Panc1 (cell line): Measurements from ENCODE around the gene TXN. TPM values are rescaled to one million over a fixed set of nuclear protein-coding genes. Genes with fewer than 3 reads are reported as not detected.

Experiments
- ATAC-seq: fragments of 200-7000 bp; cut with Tn5 transposase; 2 replicates; pipeline ENCODE4 v1.9.1; 2020; ENCODE audit warnings: mild to moderate bottlenecking, moderate library complexity
- BruUV-seq: library from RNA; stranded (reverse); fragments of 400-500 nt; replicated peaks from 2 replicates; lab custom pipeline; 2021; lab: Mats Ljungman, UMichigan
- CTCF ChIA-PET: fragments of 300-600 bp; sonication (Branson Sonifier 250); formaldehyde crosslinking; loops from one replicate; lab custom pipeline; 2022; ENCODE audit warnings: antibody characterized with exemption; lab: Charles Lee
- POLR2A ChIA-PET: fragments of 300-600 bp; sonication (Branson Sonifier 250); formaldehyde crosslinking; loops from one replicate; lab custom pipeline; 2022; ENCODE audit warnings: antibody characterized with exemption; lab: Charles Lee
- DNase-seq: peaks from one replicate; pipeline ENCODE4 v3.0.0-alpha.2; 2010; ENCODE audit warnings: low read depth, low spot score
- H3K27ac ChIP-seq: 2 replicates; pipeline ENCODE4 v1.5.1; 2011; ENCODE audit warnings: mild to moderate bottlenecking, low read length, inconsistent platforms
- H3K27me3 ChIP-seq: fragments of 200-500 bp; sonication (Bioruptor generic); 2 replicates; pipeline ENCODE4 v1.6.0; 2014; ENCODE audit warnings: low read length, inconsistent platforms; ENCODE audit not compliant: control insufficient read depth, insufficient read depth
- H3K36me3 ChIP-seq: fragments of 200-500 bp; sonication (Bioruptor generic); 2 replicates; pipeline ENCODE4 v1.5.1; 2014; ENCODE audit warnings: inconsistent platforms, mild to moderate bottlenecking, low read length, moderate library complexity; ENCODE audit not compliant: control insufficient read depth, insufficient read depth
- H3K4me1 ChIP-seq: 2 replicates; pipeline ENCODE4 v1.5.1; 2011; ENCODE audit warnings: inconsistent platforms, mild to moderate bottlenecking, low read length, moderate library complexity; ENCODE audit not compliant: control insufficient read depth, insufficient read depth
- H3K4me3 ChIP-seq, 2 experiments: 2 replicates each; pipeline ENCODE4 v1.5.1; 2011 to 2012; ENCODE audit warnings: low read depth in 2 of 2, low read length in 2 of 2, mild to moderate bottlenecking in 2 of 2, inconsistent platforms in 1 of 2, moderate library complexity in 1 of 2
- H3K9me3 ChIP-seq: fragments of 200-500 bp; sonication (Bioruptor generic); 2 replicates; pipeline ENCODE4 v1.5.1; 2014; ENCODE audit warnings: low read depth, mild to moderate bottlenecking, inconsistent platforms, low read length, moderate library complexity; ENCODE audit not compliant: control insufficient read depth, insufficient read depth
- POLR2AphosphoS5 ChIP-seq: IDR thresholded peaks from 2 replicates; pipeline ENCODE4 v1.6.1; 2012; ENCODE audit warnings: mild to moderate bottlenecking, low read depth, low read length, moderate library complexity
- REST ChIP-seq, 2 experiments: IDR thresholded peaks; 2 replicates each; pipeline ENCODE4 v1.6.1; 2011 to 2012; ENCODE audit warnings: low read depth in 2 of 2, control low read depth in 1 of 2, low read length in 1 of 2, mild to moderate bottlenecking in 1 of 2, moderate library complexity in 1 of 2; ENCODE audit not compliant: insufficient read depth in 1 of 2
- SIN3A ChIP-seq: IDR thresholded peaks from 2 replicates; pipeline ENCODE4 v1.6.1; 2012; ENCODE audit warnings: low read depth, mild to moderate bottlenecking, low read length, moderate library complexity, borderline replicate concordance; ENCODE audit not compliant: insufficient read depth
- TCF7L2 ChIP-seq: IDR thresholded peaks from 2 replicates; pipeline ENCODE4 v1.6.1; 2011; ENCODE audit warnings: mild to moderate bottlenecking, low read depth, low read length, inconsistent platforms
- in situ Hi-C: cut with HindIII; loops from 2 replicates; pipeline ENCODE4 v1.10.0; 2016; ENCODE audit warnings: low sequenced_read_pairs, low pct_unique_long_range_greater_than_20kb
- intact Hi-C: fragments of 100-400 bp; cut with micrococcal nuclease; formaldehyde crosslinking; loops from one replicate; pipeline ENCODE4 v1.10.0; 2022; ENCODE audit not compliant: unreplicated experiment
- total RNA-seq: library from RNA; stranded (reverse); gene quantifications from one replicate; pipeline ENCODE4 v1.2.1, GENCODE V29; 2021; ENCODE audit not compliant: unreplicated experiment
- TF ChIP-seq, protein P1 (sequence below): fragments of 450-650 bp; IDR thresholded peaks from 2 replicates; pipeline ENCODE4 v1.5.1; 2017; ENCODE audit warnings: mild to moderate bottlenecking

TXN gene
- total RNA-seq, 1 experiment from 2014 or later = 197 TPM

- intact Hi-C loops = no loop called here
- Histone ChIP-seq H3K9me3 (no peaks in the 10 kb centered on the region), H3K4me1 (peaks cover 13% of the 10 kb centered on the region), H3K27me3 (no peaks in the 10 kb centered on the region), H3K4me3 (no peak overlapping the region), H3K36me3 (peaks cover 9% of the 10 kb centered on the region; the same call in 1 of the 2 replicates), H3K27ac (no peak overlapping the region)
- CTCF ChIA-PET = no interaction called here
- POLR2A ChIA-PET = no interaction called here
- no TSS peak for BruUV-seq
- in situ Hi-C loops = no loop called here
- TF ChIP-seq, protein P1, sequence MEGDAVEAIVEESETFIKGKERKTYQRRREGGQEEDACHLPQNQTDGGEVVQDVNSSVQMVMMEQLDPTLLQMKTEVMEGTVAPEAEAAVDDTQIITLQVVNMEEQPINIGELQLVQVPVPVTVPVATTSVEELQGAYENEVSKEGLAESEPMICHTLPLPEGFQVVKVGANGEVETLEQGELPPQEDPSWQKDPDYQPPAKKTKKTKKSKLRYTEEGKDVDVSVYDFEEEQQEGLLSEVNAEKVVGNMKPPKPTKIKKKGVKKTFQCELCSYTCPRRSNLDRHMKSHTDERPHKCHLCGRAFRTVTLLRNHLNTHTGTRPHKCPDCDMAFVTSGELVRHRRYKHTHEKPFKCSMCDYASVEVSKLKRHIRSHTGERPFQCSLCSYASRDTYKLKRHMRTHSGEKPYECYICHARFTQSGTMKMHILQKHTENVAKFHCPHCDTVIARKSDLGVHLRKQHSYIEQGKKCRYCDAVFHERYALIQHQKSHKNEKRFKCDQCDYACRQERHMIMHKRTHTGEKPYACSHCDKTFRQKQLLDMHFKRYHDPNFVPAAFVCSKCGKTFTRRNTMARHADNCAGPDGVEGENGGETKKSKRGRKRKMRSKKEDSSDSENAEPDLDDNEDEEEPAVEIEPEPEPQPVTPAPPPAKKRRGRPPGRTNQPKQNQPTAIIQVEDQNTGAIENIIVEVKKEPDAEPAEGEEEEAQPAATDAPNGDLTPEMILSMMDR = no peak
- TF ChIP-seq POLR2AphosphoS5 (no peak), TCF7L2 (no peak), SIN3A (no peak), REST (IDR thresholded peaks at IDR 0.05; ENCODE audit: insufficient read depth in 1 of 2, low read depth in 2 of 2, low read length in 1 of 2) (no peak)
- ATAC-seq = no peak
- DNase-seq = no peak
Measured at GRCh38 chr9:110249603-110250002, 6.7 kb downstream of the TXN start.

DNA sequence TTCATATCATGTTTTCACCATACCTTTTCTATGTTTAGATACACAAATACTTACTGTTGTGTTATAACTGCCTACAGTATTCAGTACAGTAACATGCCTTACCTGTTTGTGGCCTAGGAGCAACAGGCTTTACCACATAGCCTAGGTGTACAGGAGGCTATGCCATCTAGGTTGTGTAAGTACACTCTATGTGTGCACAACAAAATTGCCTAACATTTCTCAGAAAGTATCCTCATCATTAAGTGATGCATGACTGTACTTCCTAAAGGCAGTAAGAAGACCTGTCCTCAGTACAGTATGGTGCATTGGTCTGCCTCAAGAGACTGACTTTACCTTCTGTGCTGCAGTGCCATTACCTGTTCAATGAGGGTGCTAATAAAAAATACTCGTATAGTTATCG, 7.9 kb downstream of the TXN start:
- Histone ChIP-seq H3K27me3 (no peaks in the 10 kb centered on the region), H3K4me3 (no peak overlapping the region), H3K9me3 (no peaks in the 10 kb centered on the region), H3K4me1 (peaks cover 4% of the 10 kb centered on the region), H3K36me3 (peaks cover 20% of the 10 kb centered on the region; the same call in 1 of the 2 replicates), H3K27ac (no peak overlapping the region)
- CTCF ChIA-PET = no interaction called here
- intact Hi-C loops = no loop called here
- ATAC-seq = no peak
- DNase-seq = no peak
- no peak for TF ChIP-seq SIN3A
- TF ChIP-seq, protein P1 = no peak
- TF ChIP-seq TCF7L2 = no peak
- no peak for TF ChIP-seq POLR2AphosphoS5
- no peak for TF ChIP-seq REST (IDR thresholded peaks at IDR 0.05; ENCODE audit: insufficient read depth in 1 of 2, low read depth in 2 of 2, low read length in 1 of 2)
- POLR2A ChIA-PET = no interaction called here
- BruUV-seq = no TSS peak
- in situ Hi-C loops = no loop called here
